SH-SY5Y (cell line): ENCODE measurements around the gene PTPRT.

Experiments used
- GATA2 ChIP-seq: IDR thresholded peaks from 2 replicates; pipeline ENCODE4 v1.6.1; 2011; ENCODE audit warnings: mild to moderate bottlenecking, low read depth, low read length
- GATA3 ChIP-seq: IDR thresholded peaks from 2 replicates; pipeline ENCODE4 v1.6.1; 2011; ENCODE audit warnings: low read depth, mild to moderate bottlenecking, low read length, moderate library complexity

GRCh38 chr20:42113236-42113635 is 1076.5 kb downstream of the PTPRT start:
- TF ChIP-seq GATA3 (no peak), GATA2 (no peak)
